Stimulated activated CD4-positive, alpha-beta T cell treated with anti-CD3 and anti-CD28 coated beads, TNF-alpha, amount 100 ng/mL, for 1 hour (primary cell): ENCODE results near the gene MUC5B.
"Not testable (repeated sequence)": the region's sequence is repeated elsewhere in the genome, so short reads cannot be mapped to it uniquely, and the experiment has no call there.

Source experiments
- DNase-seq, 3 donors: peaks; one replicate each; pipeline ENCODE4 v3.0.0-alpha.2; 2020; ENCODE audit warnings: low read depth in 3 of 3, low spot score in 1 of 3

Gene MUC5B

GRCh38 chr11:1232021-1232882 lies 9.4 kb downstream of the MUC5B start:
- no peak for DNase-seq

- no peak for DNase-seq
Measured at GRCh38 chr11:1232883-1233321, 10.0 kb downstream of the MUC5B start.

- no peak for DNase-seq
Measured at GRCh38 chr11:1233351-1234053, 10.6 kb downstream of the MUC5B start.

GRCh38 chr11:1234054-1234720 lies 11.3 kb downstream of the MUC5B start:
- no peak for DNase-seq

- DNase-seq, result no peak
Measured at GRCh38 chr11:1234771-1235305, 12.0 kb downstream of the MUC5B start.

- DNase-seq, result no peak
Measured at GRCh38 chr11:1235306-1235900, 12.5 kb downstream of the MUC5B start.

- DNase-seq, result no peak
Measured at GRCh38 chr11:1235901-1236315, 13.0 kb downstream of the MUC5B start.

GRCh38 chr11:1236316-1237127 lies 13.7 kb downstream of the MUC5B start:
- no peak for DNase-seq

GRCh38 chr11:1237128-1237580 lies 14.3 kb downstream of the MUC5B start:
- DNase-seq, result no peak

- no peak for DNase-seq
Measured at GRCh38 chr11:1237851-1238250, 15.0 kb downstream of the MUC5B start.

- DNase-seq, result no peak
Measured at GRCh38 chr11:1238767-1239595, 16.1 kb downstream of the MUC5B start.

GRCh38 chr11:1239596-1240205 lies 16.8 kb downstream of the MUC5B start:
- no peak for DNase-seq

- DNase-seq, result no peak
Measured at GRCh38 chr11:1240771-1241170, 17.9 kb downstream of the MUC5B start.

GRCh38 chr11:1241706-1242105 lies 18.8 kb downstream of the MUC5B start:
- DNase-seq, result no peak

- no peak for DNase-seq
Measured at GRCh38 chr11:1242289-1242688, 19.4 kb downstream of the MUC5B start.

GRCh38 chr11:1242751-1243150 lies 19.9 kb downstream of the MUC5B start:
- not testable (repeated sequence) for DNase-seq

GRCh38 chr11:1243521-1243920 lies 20.7 kb downstream of the MUC5B start:
- DNase-seq, result not testable (repeated sequence)

- not testable (repeated sequence) for DNase-seq
Measured at GRCh38 chr11:1244557-1244956, 21.7 kb downstream of the MUC5B start.

GRCh38 chr11:1245717-1246116 lies 22.9 kb downstream of the MUC5B start:
- not testable (repeated sequence) for DNase-seq
